HG03457 (cell line): ENCODE data around the gene VMA21.

Experiments used
- ATAC-seq: cut with Tn5 transposase; IDR thresholded peaks from one replicate; pipeline ENCODE4 v1.9.1; 2021; ENCODE audit warnings: moderate number of reproducible peaks; ENCODE audit not compliant: unreplicated experiment

Gene VMA21

GRCh38 chrX:151396825-151397740, at the start of gene VMA21:
Gene VMA21 (plus strand): TSS chrX:151397206. CDS start chrX:151397309, 103 bp downstream.
- ATAC-seq = peak; percentile 82

GRCh38 chrX:151359341-151359740, 37.7 kb upstream of the VMA21 start:
- no peak for ATAC-seq

GRCh38 chrX:151359931-151360871, 36.8 kb upstream of the VMA21 start:
- no peak for ATAC-seq

GRCh38 chrX:151363316-151363715, 33.7 kb upstream of the VMA21 start:
- no peak for ATAC-seq

GRCh38 chrX:151365579-151365978, 31.4 kb upstream of the VMA21 start:
- ATAC-seq = no peak

- ATAC-seq = no peak
Measured at GRCh38 chrX:151370906-151371305, 26.1 kb upstream of the VMA21 start.

- ATAC-seq = no peak
Measured at GRCh38 chrX:151384807-151385206, 12.2 kb upstream of the VMA21 start.

GRCh38 chrX:151386838-151387459, 10.1 kb upstream of the VMA21 start:
- no peak for ATAC-seq

GRCh38 chrX:151391722-151392121, 5.3 kb upstream of the VMA21 start:
- no peak for ATAC-seq

GRCh38 chrX:151393514-151393913, 3.5 kb upstream of the VMA21 start:
- no peak for ATAC-seq

- ATAC-seq = peak; percentile 5
Measured at GRCh38 chrX:151396042-151396824, 773 bp upstream of the VMA21 start.

GRCh38 chrX:151397741-151398070, 700 bp downstream of the VMA21 start:
- no peak for ATAC-seq

- ATAC-seq = no peak
Measured at GRCh38 chrX:151398346-151398745, 1.3 kb downstream of the VMA21 start.

- ATAC-seq = no peak
Measured at GRCh38 chrX:151402719-151403390, 5.8 kb downstream of the VMA21 start.

- ATAC-seq = no peak
Measured at GRCh38 chrX:151416579-151416978, 19.6 kb downstream of the VMA21 start.

GRCh38 chrX:151419782-151420181, 22.8 kb downstream of the VMA21 start:
- ATAC-seq = no peak

GRCh38 chrX:151424505-151424904, 27.5 kb downstream of the VMA21 start:
- no peak for ATAC-seq

GRCh38 chrX:151448509-151448908, 51.5 kb downstream of the VMA21 start:
- no peak for ATAC-seq

GRCh38 chrX:151458824-151459223, 61.8 kb downstream of the VMA21 start:
- ATAC-seq = no peak
